Loucy (cell line): ENCODE data around the gene SLC22A17.
"Not testable (repeated sequence)": the region's sequence is repeated elsewhere in the genome, so short reads cannot be mapped to it uniquely, and the experiment has no call there.

ENCODE experiments used
- H2AFZ ChIP-seq: fragments of 200-600 bp; sonication (generic); 2 replicates; pipeline ENCODE4 v1.6.0; 2016; ENCODE audit warnings: antibody characterized with exemption, mild to moderate bottlenecking, low read length, moderate library complexity
- H3F3A ChIP-seq: fragments of 200-600 bp; 2 replicates; pipeline ENCODE4 v1.6.0; 2016; ENCODE audit warnings: antibody characterized with exemption, low read depth, mild to moderate bottlenecking
- H3K27me3 ChIP-seq: fragments of 200-600 bp; sonication (generic); 2 replicates; pipeline ENCODE4 v1.6.1; 2014; ENCODE audit warnings: low read length, mild to moderate bottlenecking; ENCODE audit not compliant: insufficient read depth, poor library complexity, severe bottlenecking
- H3K36me3 ChIP-seq: fragments of 200-600 bp; sonication (generic); 2 replicates; pipeline ENCODE4 v1.6.1; 2016; ENCODE audit warnings: low read length; ENCODE audit not compliant: insufficient read depth
- H3K4me1 ChIP-seq: fragments of 200-600 bp; sonication (generic); 2 replicates; pipeline ENCODE4 v1.5.1; 2014; ENCODE audit warnings: low read length, mild to moderate bottlenecking; ENCODE audit not compliant: insufficient read depth, poor library complexity, severe bottlenecking
- H3K4me2 ChIP-seq: fragments of 200-600 bp; sonication (generic); 2 replicates; pipeline ENCODE4 v1.6.0; 2014; ENCODE audit warnings: antibody characterized with exemption, low read length, low read depth, mild to moderate bottlenecking; ENCODE audit not compliant: poor library complexity, severe bottlenecking
- H3K4me3 ChIP-seq: fragments of 200-600 bp; sonication (generic); 2 replicates; pipeline ENCODE4 v1.5.1; 2014; ENCODE audit warnings: low read length, mild to moderate bottlenecking, mixed read lengths; ENCODE audit not compliant: poor library complexity, severe bottlenecking
- H3K79me2 ChIP-seq: fragments of 200-600 bp; sonication (generic); 2 replicates; pipeline ENCODE4 v1.6.1; 2014; ENCODE audit warnings: low read length; ENCODE audit not compliant: insufficient read depth
- H3K9ac ChIP-seq: fragments of 200-600 bp; sonication (generic); 2 replicates; pipeline ENCODE4 v1.6.0; 2014; ENCODE audit warnings: mild to moderate bottlenecking, low read depth, low read length, moderate library complexity; ENCODE audit not compliant: poor library complexity, severe bottlenecking
- H3K9me2 ChIP-seq: fragments of 200-600 bp; sonication (generic); replicated peaks from 2 replicates; pipeline ENCODE4 v1.6.1; 2016; ENCODE audit warnings: low read depth, low read length, mixed read lengths
- H3K9me3 ChIP-seq: fragments of 200-600 bp; sonication (generic); 2 replicates; pipeline ENCODE4 v1.6.1; 2014; ENCODE audit warnings: mild to moderate bottlenecking, antibody characterized with exemption, low read length, low read depth; ENCODE audit not compliant: insufficient read depth
- H4K20me1 ChIP-seq: fragments of 200-600 bp; sonication (generic); 2 replicates; pipeline ENCODE4 v1.6.0; 2014; ENCODE audit warnings: antibody characterized with exemption, low read length, mild to moderate bottlenecking; ENCODE audit not compliant: insufficient read depth, poor library complexity, severe bottlenecking
- CTCF ChIP-seq: fragments of 200-600 bp; sonication (generic); conservative IDR thresholded peaks from 2 replicates; pipeline ENCODE4 v1.5.1; 2014; ENCODE audit warnings: mild to moderate bottlenecking, antibody characterized with exemption, low read length
- EZH2phosphoT487 ChIP-seq: fragments of 200-600 bp; IDR thresholded peaks from 2 replicates; pipeline ENCODE4 v1.6.1; 2018; ENCODE audit warnings: antibody characterized with exemption, mild to moderate bottlenecking, moderate library complexity, borderline replicate concordance

The SLC22A17 gene

GRCh38 chr14:23386999-23387398 is 34.3 kb upstream of the SLC22A17 start:
- TF ChIP-seq CTCF (no peak), EZH2phosphoT487 (no peak)
- no peaks in the 10 kb centered on the region for H3K4me1 ChIP-seq

DNA sequence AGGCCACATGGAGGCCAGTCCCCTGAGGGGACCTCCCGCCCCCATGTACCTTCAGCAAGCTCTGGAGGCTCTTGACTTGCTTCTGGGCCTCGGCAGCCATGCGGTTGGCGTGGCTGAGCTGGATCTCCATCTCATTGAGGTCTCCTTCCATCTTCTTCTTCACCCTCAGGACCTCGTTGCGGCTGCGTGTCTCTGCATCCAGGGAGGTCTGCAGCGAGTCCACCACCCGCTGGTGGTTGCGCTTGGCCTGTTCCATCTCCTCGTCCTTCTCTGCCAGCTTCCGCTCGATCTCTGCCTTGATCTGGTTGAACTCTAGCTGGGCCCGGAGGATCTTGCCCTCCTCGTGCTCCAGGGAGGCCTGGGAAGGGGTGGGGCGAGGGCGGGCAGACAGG is 33.6 kb upstream of the SLC22A17 start:
- not testable (repeated sequence) for H4K20me1 ChIP-seq, H3K27me3 ChIP-seq

More at GRCh38 chr14:23386999-23387398, 34.3 kb upstream of the SLC22A17 start:
- Histone ChIP-seq H3K27me3 (no peaks in the 10 kb centered on the region), H3K9me2 (no peaks in the 10 kb centered on the region), H3K79me2 (no peaks in the 10 kb centered on the region), H3K9me3 (no peaks in the 10 kb centered on the region), H3K4me3 (no peak overlapping the region), H3K4me2 (no peak overlapping the region), H4K20me1 (no peaks in the 10 kb centered on the region), H3K36me3 (no peaks in the 10 kb centered on the region), H3F3A (no peaks in the 10 kb centered on the region), H3K9ac (no peak overlapping the region), H2AFZ (no peak overlapping the region)

GRCh38 chr14:23385642-23386265 is 33.1 kb upstream of the SLC22A17 start:
- Histone ChIP-seq H3K9ac (no peak overlapping the region), H3K4me3 (no peak overlapping the region), H3K27me3 (no peaks in the 10 kb centered on the region), H3K9me3 (no peaks in the 10 kb centered on the region), H3F3A (no peaks in the 10 kb centered on the region), H3K36me3 (no peaks in the 10 kb centered on the region), H3K4me2 (no peak overlapping the region), H3K4me1 (no peaks in the 10 kb centered on the region), H4K20me1 (no peaks in the 10 kb centered on the region), H2AFZ (no peak overlapping the region), H3K79me2 (no peaks in the 10 kb centered on the region), H3K9me2 (no peaks in the 10 kb centered on the region)
- TF ChIP-seq CTCF (no peak), EZH2phosphoT487 (no peak)

More for the DNA sequence above, 33.6 kb upstream of the SLC22A17 start:
- not testable (repeated sequence) for H3K36me3 ChIP-seq, H2AFZ ChIP-seq, H3K4me2 ChIP-seq, H3K9me2 ChIP-seq, H3K9me3 ChIP-seq, H3K4me3 ChIP-seq, H3K79me2 ChIP-seq, H3F3A ChIP-seq, H3K4me1 ChIP-seq, H3K9ac ChIP-seq

GRCh38 chr14:23385244-23385641 is 32.6 kb upstream of the SLC22A17 start:
- H3K9me2 ChIP-seq, result no peaks in the 10 kb centered on the region

More at GRCh38 chr14:23385244-23385641, 32.6 kb upstream of the SLC22A17 start:
- TF ChIP-seq CTCF (no peak), EZH2phosphoT487 (no peak)
- Histone ChIP-seq H3K9ac (no peak overlapping the region), H3K27me3 (no peaks in the 10 kb centered on the region), H3K36me3 (no peaks in the 10 kb centered on the region), H3K79me2 (no peaks in the 10 kb centered on the region), H3F3A (no peaks in the 10 kb centered on the region), H2AFZ (no peak overlapping the region), H3K4me2 (no peak overlapping the region), H4K20me1 (no peaks in the 10 kb centered on the region), H3K9me3 (no peaks in the 10 kb centered on the region), H3K4me3 (no peak overlapping the region), H3K4me1 (no peaks in the 10 kb centered on the region)
